SK-N-SH treated with all-trans-retinoic acid at 6 μM for 48 hours (cell line): ENCODE measurements around the gene GNPDA2.

Experiments used
- CREB5 ChIP-seq: fragments of 250-450 bp; sonication (Bioruptor Pico); IDR thresholded peaks from 2 replicates; pipeline ENCODE4 v1.5.1; 2020; ENCODE audit warnings: low read depth, mild to moderate bottlenecking, moderate library complexity
- PATZ1 ChIP-seq: fragments of 250-450 bp; sonication (Bioruptor Pico); IDR thresholded peaks from 2 replicates; pipeline ENCODE4 v1.8.0; 2020; ENCODE audit warnings: mild to moderate bottlenecking, moderate library complexity, borderline replicate concordance
- TOX ChIP-seq: fragments of 250-450 bp; sonication (Bioruptor Pico); IDR thresholded peaks from 2 replicates; pipeline ENCODE4 v1.8.0; 2021; ENCODE audit warnings: mild to moderate bottlenecking, moderate library complexity, borderline replicate concordance

- TF ChIP-seq PATZ1 (peak; percentile 24; the same call in 1 of the 2 replicates), CREB5 (CRISPR knock-in tag) (no peak), TOX (CRISPR knock-in tag) (no peak)
Measured at GRCh38 chr4:44726038-44726871, at the start of gene GNPDA2.
